ENCODE measurements around the gene FAM222B. TPM values are rescaled to one million over a fixed set of nuclear protein-coding genes. Genes with fewer than 3 reads are reported as not detected.
A peak's percentile ranks its signal among the peaks of the same experiment; 100 is the strongest.

Gene FAM222B
- total and polyA plus RNA-seq, 9 of the 15 experiments (the other 6 are each of a cell fraction or from before 2014, with no cell fraction given), result 4.0 to 34.6 (median 7.5) TPM

GRCh38 chr17:28843816-28844148, 1.2 kb upstream of the FAM222B start:
- CTCF ChIA-PET (ENCODE audit: low intra/inter-chr PET ratio), result no interaction called here
- H3K9me1 ChIP-seq (ENCODE audit: control insufficient read depth, insufficient read depth, low read length), result no peaks in the 10 kb centered on the region
- H3K4me3 ChIP-seq, result no peak overlapping the region
- H3K4me2 ChIP-seq (ENCODE audit: insufficient read depth, low read length), result no peak overlapping the region
- no peaks in the 10 kb centered on the region for H4K20me1 ChIP-seq (replicated peaks; ENCODE audit: control insufficient read depth, insufficient read depth, low read length)
- H3K4me1 ChIP-seq (replicated peaks in 1 of 2; ENCODE audit: control insufficient read depth in 2 of 2, insufficient read depth in 2 of 2, low read length in 2 of 2), result peaks cover 17 to 34% of the 10 kb centered on the region in 2 experiments
- TF ChIP-seq ZNF316 (IDR thresholded peaks at IDR 0.05) (no peak), ZNF282 (CRISPR knock-in tag; IDR thresholded peaks at IDR 0.05) (no peak), TARDBP (IDR thresholded peaks at IDR 0.05) (no peak), ZNF165 (CRISPR knock-in tag; IDR thresholded peaks at IDR 0.05; ENCODE audit: borderline replicate concordance) (no peak), SPI1 (IDR thresholded peaks at IDR 0.05; ENCODE audit: borderline replicate concordance, low read depth, low read length) (no peak), POLR3A (IDR thresholded peaks at IDR 0.05; ENCODE audit: borderline replicate concordance, extremely low read depth, insufficient read depth, insufficient read length) (no peak), HNRNPL (IDR thresholded peaks at IDR 0.05; ENCODE audit: low read depth, low read length) (no peak), EHMT2 (IDR thresholded peaks at IDR 0.05) (no peak), FOXK2 (conservative IDR thresholded peaks at IDR 0.05 in 1 of 2, IDR thresholded peaks at IDR 0.05 in 1 of 2; ENCODE audit: low read depth in 2 of 2) (no peak), NR0B1 (IDR thresholded peaks at IDR 0.05; ENCODE audit: partially characterized antibody) (no peak)
- no peak for ATAC-seq
- DNase-seq (ENCODE audit: extremely low read depth in 1 of 4, low spot score in 3 of 4), result peak in 1 of 4 experiments; percentile 11
- peak; percentile 19 for FAIRE-seq
- POLR2A ChIA-PET, result interaction anchor here (0.6 to 3.5 kb wide), 5 partner anchors 15 to 790 kb away, joined by 3 to 10 read pairs (median 4); partner anchors contain the start of gene RPL23A
- H3K9ac ChIP-seq (ENCODE audit: insufficient read depth in 1 of 2, low read depth in 2 of 2, low read length in 2 of 2), result peak overlapping the region; percentile 0 to 5; a peak in 1 of 4 replicates
- intact Hi-C loops (cut with micrococcal nuclease) (loop anchor here (10.0 kb wide), 1 partner anchor 199 kb away; the partner anchor contains the start of gene BLTP2), in situ Hi-C loops (cut with MboI) (no loop called here)
- 0 out of 2 replicates have a peak, but pooled peaks cover 2% of the 10 kb centered on the region for H3K9me3 ChIP-seq (replicated peaks; ENCODE audit: control insufficient read depth, insufficient read depth, low read depth, low read length)
- WGBS (ENCODE audit: insufficient coverage, low coverage, missing lambda C conversion rate), result 80% methylated on average over 6 of the region's 6 CpGs
- peaks cover 43% of the 10 kb centered on the region for H3K79me2 ChIP-seq (ENCODE audit: control insufficient read depth, insufficient read depth, low read length)
- H2AFZ ChIP-seq (ENCODE audit: low read depth, low read length), result no peak overlapping the region
- peak overlapping the region; percentile 44; the same call in 1 of the 3 replicates for H3K27ac ChIP-seq (ENCODE audit: extremely low read depth, low read depth, low read length)
- no TSS peak for BruUV-seq (replicated peaks)
- H3K27me3 ChIP-seq (ENCODE audit: control insufficient read depth in 2 of 2, insufficient read depth in 2 of 2, low read length in 2 of 2), result no peaks in the 10 kb centered on the region
- H3K36me3 ChIP-seq (ENCODE audit: control insufficient read depth, insufficient read depth, low read length), result peaks cover 8% of the 10 kb centered on the region

Measured in K562 (cell line).